ENCODE data around the gene PHC2.

PHC2 gene

GRCh38 chr1:33298623-33299277 is 132.1 kb downstream of the PHC2 start (continued):
- TF ChIP-seq ZSCAN18 (tag by site-specific recombination; IDR thresholded peaks at IDR 0.05) (no peak), KLF17 (tag by site-specific recombination; IDR thresholded peaks at IDR 0.05) (0 out of 2 replicates have a peak, but pooled peaks have one; percentile 37), GLI4 (tag by site-specific recombination; IDR thresholded peaks at IDR 0.05) (no peak)
- TF ChIP-seq, protein P1, sequence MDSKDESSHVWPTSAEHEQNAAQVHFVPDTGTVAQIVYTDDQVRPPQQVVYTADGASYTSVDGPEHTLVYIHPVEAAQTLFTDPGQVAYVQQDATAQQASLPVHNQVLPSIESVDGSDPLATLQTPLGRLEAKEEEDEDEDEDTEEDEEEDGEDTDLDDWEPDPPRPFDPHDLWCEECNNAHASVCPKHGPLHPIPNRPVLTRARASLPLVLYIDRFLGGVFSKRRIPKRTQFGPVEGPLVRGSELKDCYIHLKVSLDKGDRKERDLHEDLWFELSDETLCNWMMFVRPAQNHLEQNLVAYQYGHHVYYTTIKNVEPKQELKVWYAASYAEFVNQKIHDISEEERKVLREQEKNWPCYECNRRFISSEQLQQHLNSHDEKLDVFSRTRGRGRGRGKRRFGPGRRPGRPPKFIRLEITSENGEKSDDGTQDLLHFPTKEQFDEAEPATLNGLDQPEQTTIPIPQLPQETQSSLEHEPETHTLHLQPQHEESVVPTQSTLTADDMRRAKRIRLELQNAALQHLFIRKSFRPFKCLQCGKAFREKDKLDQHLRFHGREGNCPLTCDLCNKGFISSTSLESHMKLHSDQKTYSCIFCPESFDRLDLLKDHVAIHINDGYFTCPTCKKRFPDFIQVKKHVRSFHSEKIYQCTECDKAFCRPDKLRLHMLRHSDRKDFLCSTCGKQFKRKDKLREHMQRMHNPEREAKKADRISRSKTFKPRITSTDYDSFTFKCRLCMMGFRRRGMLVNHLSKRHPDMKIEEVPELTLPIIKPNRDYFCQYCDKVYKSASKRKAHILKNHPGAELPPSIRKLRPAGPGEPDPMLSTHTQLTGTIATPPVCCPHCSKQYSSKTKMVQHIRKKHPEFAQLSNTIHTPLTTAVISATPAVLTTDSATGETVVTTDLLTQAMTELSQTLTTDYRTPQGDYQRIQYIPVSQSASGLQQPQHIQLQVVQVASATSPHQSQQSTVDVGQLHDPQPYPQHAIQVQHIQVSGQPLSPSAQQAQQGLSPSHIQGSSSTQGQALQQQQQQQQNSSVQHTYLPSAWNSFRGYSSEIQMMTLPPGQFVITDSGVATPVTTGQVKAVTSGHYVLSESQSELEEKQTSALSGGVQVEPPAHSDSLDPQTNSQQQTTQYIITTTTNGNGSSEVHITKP (tag by site-specific recombination; IDR thresholded peaks at IDR 0.05), result no peak

DNA sequence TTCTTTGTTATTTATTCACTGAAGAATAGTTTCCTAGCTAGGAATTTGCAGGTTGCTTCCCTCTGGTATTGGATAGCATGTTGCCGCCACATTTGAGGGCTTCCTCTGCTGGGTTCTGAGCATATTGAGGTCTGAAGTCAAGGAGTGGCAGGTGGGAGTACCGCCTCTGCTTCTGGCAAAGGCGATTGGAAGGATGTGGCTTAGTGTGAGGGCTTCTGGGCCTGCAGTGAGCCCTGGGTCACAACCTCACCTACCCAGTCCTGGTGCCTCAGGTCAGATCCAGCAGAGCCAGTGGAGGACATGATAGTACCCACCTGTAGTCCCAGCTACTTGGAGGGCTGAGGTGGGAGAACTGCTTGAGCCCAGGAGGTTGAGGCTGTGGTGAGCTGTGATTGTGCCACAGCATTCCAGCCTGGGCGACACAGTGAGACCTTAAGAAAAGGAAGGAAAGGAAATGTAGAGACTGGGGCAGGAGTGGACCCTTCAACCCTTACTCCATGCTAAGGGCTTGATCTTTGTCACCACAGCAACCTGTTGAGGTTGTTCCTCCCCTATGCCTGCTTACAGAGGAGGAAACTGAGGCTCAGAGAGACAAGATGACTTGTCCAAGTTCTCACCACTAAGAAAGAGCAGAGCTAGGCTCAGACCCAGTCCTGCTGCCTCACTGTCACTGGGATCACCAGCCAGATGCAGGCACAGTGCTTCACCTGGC is 132.8 kb downstream of the PHC2 start:
- CTCF ChIA-PET, result interaction anchor here (0.6 to 7.0 kb wide), 17 partner anchors 9 to 364 kb away, joined by 3 to 135 read pairs (median 3); partner anchors contain the start of gene ZSCAN20
- Histone ChIP-seq H3K27ac (ENCODE audit: extremely low read depth, low read depth, low read length) (no peak overlapping the region), H3K4me3 (ENCODE audit: low read depth, low read length) (no peak overlapping the region), H3K9me3 (ENCODE audit: control insufficient read depth, insufficient read depth, low read depth, low read length) (no peaks in the 10 kb centered on the region), H3K36me3 (ENCODE audit: control insufficient read depth in 2 of 2, insufficient read depth in 1 of 2, low read length in 2 of 2) (peaks cover 0 to 58% of the 10 kb centered on the region in 2 experiments; a peak in 2 of 3 replicates), H3K4me1 (ENCODE audit: control insufficient read depth, insufficient read depth, low read length) (no peaks in the 10 kb centered on the region)
- POLR2A ChIA-PET, result no interaction called here
- TF ChIP-seq ZNF544 (tag by site-specific recombination; IDR thresholded peaks at IDR 0.05) (no peak), ZBTB17 (tag by site-specific recombination; IDR thresholded peaks at IDR 0.05) (no peak), SETDB1 (IDR thresholded peaks at IDR 0.05; ENCODE audit: insufficient read length, low read length) (no peak), ZFHX2 (tag by site-specific recombination; conservative IDR thresholded peaks at IDR 0.05) (peak; percentile 30; the same call in 1 of the 2 replicates), ZBTB6 (tag by site-specific recombination; IDR thresholded peaks at IDR 0.05) (no peak), MZF1 (tag by site-specific recombination; IDR thresholded peaks at IDR 0.05; ENCODE audit: borderline replicate concordance) (no peak), ZNF350 (tag by site-specific recombination; IDR thresholded peaks at IDR 0.05) (no peak), ZNF664 (tag by site-specific recombination; IDR thresholded peaks at IDR 0.05) (no peak), SCRT1 (tag by site-specific recombination; IDR thresholded peaks at IDR 0.05; ENCODE audit: borderline replicate concordance) (peak; percentile 74), ZBTB48 (tag by site-specific recombination; IDR thresholded peaks at IDR 0.05) (no peak), SCRT2 (tag by site-specific recombination; IDR thresholded peaks at IDR 0.05) (peak; percentile 87), IKZF3 (tag by site-specific recombination; IDR thresholded peaks at IDR 0.05) (no peak), MYNN (tag by site-specific recombination; IDR thresholded peaks at IDR 0.05; ENCODE audit: borderline replicate concordance) (no peak), ZNF510 (tag by site-specific recombination; IDR thresholded peaks at IDR 0.05; ENCODE audit: insufficient replicate concordance) (no peak), TRIM28 (IDR thresholded peaks at IDR 0.05; ENCODE audit: borderline replicate concordance, low read length) (peak; percentile 23; the same call in 1 of the 2 replicates), ZBTB1 (tag by site-specific recombination; IDR thresholded peaks at IDR 0.05) (no peak)
- TF ChIP-seq, protein P2, sequence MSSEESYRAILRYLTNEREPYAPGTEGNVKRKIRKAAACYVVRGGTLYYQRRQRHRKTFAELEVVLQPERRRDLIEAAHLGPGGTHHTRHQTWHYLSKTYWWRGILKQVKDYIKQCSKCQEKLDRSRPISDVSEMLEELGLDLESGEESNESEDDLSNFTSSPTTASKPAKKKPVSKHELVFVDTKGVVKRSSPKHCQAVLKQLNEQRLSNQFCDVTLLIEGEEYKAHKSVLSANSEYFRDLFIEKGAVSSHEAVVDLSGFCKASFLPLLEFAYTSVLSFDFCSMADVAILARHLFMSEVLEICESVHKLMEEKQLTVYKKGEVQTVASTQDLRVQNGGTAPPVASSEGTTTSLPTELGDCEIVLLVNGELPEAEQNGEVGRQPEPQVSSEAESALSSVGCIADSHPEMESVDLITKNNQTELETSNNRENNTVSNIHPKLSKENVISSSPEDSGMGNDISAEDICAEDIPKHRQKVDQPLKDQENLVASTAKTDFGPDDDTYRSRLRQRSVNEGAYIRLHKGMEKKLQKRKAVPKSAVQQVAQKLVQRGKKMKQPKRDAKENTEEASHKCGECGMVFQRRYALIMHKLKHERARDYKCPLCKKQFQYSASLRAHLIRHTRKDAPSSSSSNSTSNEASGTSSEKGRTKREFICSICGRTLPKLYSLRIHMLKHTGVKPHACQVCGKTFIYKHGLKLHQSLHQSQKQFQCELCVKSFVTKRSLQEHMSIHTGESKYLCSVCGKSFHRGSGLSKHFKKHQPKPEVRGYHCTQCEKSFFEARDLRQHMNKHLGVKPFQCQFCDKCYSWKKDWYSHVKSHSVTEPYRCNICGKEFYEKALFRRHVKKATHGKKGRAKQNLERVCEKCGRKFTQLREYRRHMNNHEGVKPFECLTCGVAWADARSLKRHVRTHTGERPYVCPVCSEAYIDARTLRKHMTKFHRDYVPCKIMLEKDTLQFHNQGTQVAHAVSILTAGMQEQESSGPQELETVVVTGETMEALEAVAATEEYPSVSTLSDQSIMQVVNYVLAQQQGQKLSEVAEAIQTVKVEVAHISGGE (tag by site-specific recombination; conservative IDR thresholded peaks at IDR 0.05; ENCODE audit: low read depth), result no peak
- TF ChIP-seq, protein P3, sequence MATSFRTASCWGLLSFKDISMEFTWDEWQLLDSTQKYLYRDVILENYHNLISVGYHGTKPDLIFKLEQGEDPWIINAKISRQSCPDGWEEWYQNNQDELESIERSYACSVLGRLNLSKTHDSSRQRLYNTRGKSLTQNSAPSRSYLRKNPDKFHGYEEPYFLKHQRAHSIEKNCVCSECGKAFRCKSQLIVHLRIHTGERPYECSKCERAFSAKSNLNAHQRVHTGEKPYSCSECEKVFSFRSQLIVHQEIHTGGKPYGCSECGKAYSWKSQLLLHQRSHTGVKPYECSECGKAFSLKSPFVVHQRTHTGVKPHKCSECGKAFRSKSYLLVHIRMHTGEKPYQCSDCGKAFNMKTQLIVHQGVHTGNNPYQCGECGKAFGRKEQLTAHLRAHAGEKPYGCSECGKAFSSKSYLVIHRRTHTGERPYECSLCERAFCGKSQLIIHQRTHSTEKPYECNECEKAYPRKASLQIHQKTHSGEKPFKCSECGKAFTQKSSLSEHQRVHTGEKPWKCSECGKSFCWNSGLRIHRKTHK (tag by site-specific recombination; IDR thresholded peaks at IDR 0.05), result no peak
